OCI-LY1 (cell line): ENCODE data around the gene XPO5.

Experiments
- H2AFZ ChIP-seq: fragments of 200-600 bp; sonication (generic), shearing (Covaris generic); 2 replicates; pipeline ENCODE4 v1.6.0; 2014; ENCODE audit warnings: antibody characterized with exemption, mild to moderate bottlenecking, low read length
- H3F3A ChIP-seq: fragments of 200-600 bp; sonication (generic), shearing (Covaris generic); 2 replicates; pipeline ENCODE4 v1.6.0; 2014; ENCODE audit warnings: mild to moderate bottlenecking, antibody characterized with exemption, low read length, moderate library complexity; ENCODE audit not compliant: insufficient read depth
- H3K27ac ChIP-seq: fragments of 200-600 bp; sonication (generic); 2 replicates; pipeline ENCODE4 v1.5.1; 2014; ENCODE audit warnings: low read length, mixed run types, mild to moderate bottlenecking, low read depth; ENCODE audit not compliant: poor library complexity, severe bottlenecking
- H3K27me3 ChIP-seq: fragments of 200-600 bp; sonication (generic); 2 replicates; pipeline ENCODE4 v1.6.0; 2014; ENCODE audit warnings: antibody characterized with exemption, mild to moderate bottlenecking, low read length, moderate library complexity; ENCODE audit not compliant: insufficient read depth
- H3K36me3 ChIP-seq: fragments of 200-600 bp; sonication (generic); 2 replicates; pipeline ENCODE4 v1.6.1; 2014; ENCODE audit warnings: mild to moderate bottlenecking, antibody characterized with exemption, low read length, moderate library complexity, mixed read lengths; ENCODE audit not compliant: insufficient read depth
- H3K4me1 ChIP-seq: fragments of 200-600 bp; sonication (generic); 2 replicates; pipeline ENCODE4 v1.5.1; 2014; ENCODE audit warnings: mild to moderate bottlenecking, low read length, moderate library complexity; ENCODE audit not compliant: insufficient read depth, severe bottlenecking
- H3K4me2 ChIP-seq: fragments of 200-600 bp; sonication (generic), shearing (Covaris generic); 2 replicates; pipeline ENCODE4 v1.6.1; 2014; ENCODE audit warnings: low read length
- H3K4me3 ChIP-seq: fragments of 200-600 bp; sonication (generic); 2 replicates; pipeline ENCODE4 v1.5.1; 2014; ENCODE audit warnings: low read length, low read depth, mild to moderate bottlenecking, mixed read lengths; ENCODE audit not compliant: poor library complexity, severe bottlenecking
- H3K79me2 ChIP-seq: fragments of 200-600 bp; shearing (Covaris generic); 2 replicates; pipeline ENCODE4 v1.6.1; 2016; ENCODE audit warnings: mixed run types, low read length, mixed read lengths; ENCODE audit not compliant: insufficient read depth
- H3K9ac ChIP-seq: fragments of 200-600 bp; sonication (generic), shearing (Covaris generic); 2 replicates; pipeline ENCODE4 v1.6.1; 2014; ENCODE audit warnings: mild to moderate bottlenecking, low read length, mixed read lengths
- H3K9me2 ChIP-seq: fragments of 200-600 bp; sonication (generic), shearing (Covaris generic); 2 replicates; pipeline ENCODE4 v1.6.1; 2014; ENCODE audit warnings: low read depth, mild to moderate bottlenecking, low read length, mixed read lengths
- H3K9me3 ChIP-seq: fragments of 200-600 bp; shearing (Covaris generic); 2 replicates; pipeline ENCODE4 v1.6.1; 2014; ENCODE audit warnings: low read length, mixed read lengths
- H4K20me1 ChIP-seq: fragments of 200-600 bp; sonication (generic), shearing (Covaris generic); 2 replicates; pipeline ENCODE4 v1.6.0; 2016; ENCODE audit warnings: mild to moderate bottlenecking, low read length; ENCODE audit not compliant: insufficient read depth
- EZH2 ChIP-seq: fragments of 200-600 bp; sonication (generic), shearing (Covaris generic); IDR thresholded peaks from 2 replicates; pipeline ENCODE4 v1.8.0; 2017; ENCODE audit warnings: borderline replicate concordance, mixed run types, mild to moderate bottlenecking, antibody characterized with exemption, low read length, moderate library complexity, mixed read lengths
- TF ChIP-seq, protein P1 (sequence below): fragments of 200-600 bp; sonication (generic), shearing (Covaris generic); IDR thresholded peaks from 2 replicates; pipeline ENCODE4 v1.5.1; 2017; ENCODE audit warnings: mild to moderate bottlenecking, antibody characterized with exemption, low read length, moderate library complexity, mixed read lengths

Gene XPO5

DNA sequence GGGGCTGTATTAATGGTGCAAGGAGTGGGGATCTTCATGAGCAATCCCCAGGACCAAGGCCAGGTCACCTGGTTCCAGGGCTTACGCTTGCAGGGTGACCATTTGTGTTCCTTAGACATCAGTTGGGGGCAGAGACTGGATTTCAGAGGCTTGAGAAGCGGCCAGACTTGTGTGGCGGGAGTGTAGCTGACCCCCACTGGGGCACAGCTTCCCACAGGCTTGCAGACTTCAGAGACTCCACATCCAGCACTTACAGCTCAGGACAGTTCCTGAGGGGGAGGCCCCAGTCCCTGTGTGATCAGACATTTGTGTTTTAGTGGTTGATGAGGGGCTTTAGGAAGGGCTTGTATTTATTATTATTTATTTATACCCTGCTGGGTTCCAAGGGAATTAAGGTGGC, 83.2 kb downstream of the XPO5 start:
- no peak overlapping the region for H3K9ac ChIP-seq

DNA sequence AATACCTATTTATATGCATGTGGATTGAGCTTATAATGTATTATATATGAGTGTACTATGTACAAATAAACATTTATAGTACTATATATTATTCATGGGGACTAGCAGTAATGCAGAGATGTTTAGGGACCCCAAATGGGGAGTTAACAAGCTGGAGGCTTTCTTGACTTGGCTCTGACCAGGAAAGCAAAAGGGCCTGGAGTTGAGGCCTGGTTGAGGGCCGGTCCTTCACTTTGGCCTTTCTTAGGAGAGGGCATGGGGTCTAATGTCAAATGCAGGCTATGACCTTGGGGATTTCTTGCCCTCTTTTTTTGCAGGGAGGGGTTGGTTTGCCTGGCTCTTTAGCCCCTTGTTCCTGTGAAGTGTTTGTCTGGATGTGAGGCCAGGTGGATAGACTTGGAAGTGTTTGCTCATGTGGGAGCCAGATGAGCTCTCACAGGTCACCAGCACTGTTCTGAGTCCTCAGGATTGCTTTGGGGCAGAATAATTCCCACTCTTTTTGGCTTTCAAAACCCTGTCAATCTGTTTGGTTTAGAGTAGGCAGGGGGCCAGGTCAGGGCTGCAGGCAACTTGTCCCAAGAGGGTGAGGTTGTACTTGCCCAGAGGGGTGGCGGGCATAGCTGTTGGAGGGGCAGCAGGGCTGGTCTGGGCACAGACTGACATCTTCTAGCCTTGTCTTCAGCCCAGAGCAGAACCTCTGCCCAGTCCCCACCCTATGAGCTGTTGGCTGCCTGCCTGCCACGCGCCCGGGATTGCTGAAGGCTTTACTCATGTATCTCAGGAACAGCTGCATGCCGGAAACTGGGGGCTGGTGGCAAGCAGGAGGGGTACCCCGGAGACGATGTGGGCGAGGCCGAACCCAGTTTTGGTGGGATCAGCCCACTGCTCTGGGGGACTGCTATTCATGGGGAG, 83.8 kb downstream of the XPO5 start:
- H3K4me2 ChIP-seq = no peak overlapping the region
- H2AFZ ChIP-seq = no peak overlapping the region
- no peak overlapping the region for H3K9ac ChIP-seq
- H3K27me3 ChIP-seq = no peaks in the 10 kb centered on the region
- H3K9me3 ChIP-seq = no peaks in the 10 kb centered on the region
- H3K79me2 ChIP-seq = no peaks in the 10 kb centered on the region
- H3K27ac ChIP-seq = no peak overlapping the region
- no peak overlapping the region for H3K4me3 ChIP-seq
- H3K9me2 ChIP-seq = no peaks in the 10 kb centered on the region
- TF ChIP-seq, protein P1, sequence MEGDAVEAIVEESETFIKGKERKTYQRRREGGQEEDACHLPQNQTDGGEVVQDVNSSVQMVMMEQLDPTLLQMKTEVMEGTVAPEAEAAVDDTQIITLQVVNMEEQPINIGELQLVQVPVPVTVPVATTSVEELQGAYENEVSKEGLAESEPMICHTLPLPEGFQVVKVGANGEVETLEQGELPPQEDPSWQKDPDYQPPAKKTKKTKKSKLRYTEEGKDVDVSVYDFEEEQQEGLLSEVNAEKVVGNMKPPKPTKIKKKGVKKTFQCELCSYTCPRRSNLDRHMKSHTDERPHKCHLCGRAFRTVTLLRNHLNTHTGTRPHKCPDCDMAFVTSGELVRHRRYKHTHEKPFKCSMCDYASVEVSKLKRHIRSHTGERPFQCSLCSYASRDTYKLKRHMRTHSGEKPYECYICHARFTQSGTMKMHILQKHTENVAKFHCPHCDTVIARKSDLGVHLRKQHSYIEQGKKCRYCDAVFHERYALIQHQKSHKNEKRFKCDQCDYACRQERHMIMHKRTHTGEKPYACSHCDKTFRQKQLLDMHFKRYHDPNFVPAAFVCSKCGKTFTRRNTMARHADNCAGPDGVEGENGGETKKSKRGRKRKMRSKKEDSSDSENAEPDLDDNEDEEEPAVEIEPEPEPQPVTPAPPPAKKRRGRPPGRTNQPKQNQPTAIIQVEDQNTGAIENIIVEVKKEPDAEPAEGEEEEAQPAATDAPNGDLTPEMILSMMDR = no peak
- TF ChIP-seq EZH2 = no peak
- no peaks in the 10 kb centered on the region for H3F3A ChIP-seq
- peaks cover 6% of the 10 kb centered on the region for H3K4me1 ChIP-seq
- no peaks in the 10 kb centered on the region for H3K36me3 ChIP-seq
- no peaks in the 10 kb centered on the region for H4K20me1 ChIP-seq

More for the DNA sequence above, 83.2 kb downstream of the XPO5 start:
- Histone ChIP-seq H4K20me1 (no peaks in the 10 kb centered on the region), H3K36me3 (no peaks in the 10 kb centered on the region), H3F3A (no peaks in the 10 kb centered on the region), H3K27me3 (no peaks in the 10 kb centered on the region), H3K27ac (no peak overlapping the region), H3K9me3 (no peaks in the 10 kb centered on the region), H3K4me2 (no peak overlapping the region), H3K9me2 (no peaks in the 10 kb centered on the region), H3K4me1 (peaks cover 6% of the 10 kb centered on the region), H2AFZ (no peak overlapping the region), H3K4me3 (no peak overlapping the region), H3K79me2 (no peaks in the 10 kb centered on the region)
- TF ChIP-seq, protein P1 = no peak
- TF ChIP-seq EZH2 = no peak

DNA sequence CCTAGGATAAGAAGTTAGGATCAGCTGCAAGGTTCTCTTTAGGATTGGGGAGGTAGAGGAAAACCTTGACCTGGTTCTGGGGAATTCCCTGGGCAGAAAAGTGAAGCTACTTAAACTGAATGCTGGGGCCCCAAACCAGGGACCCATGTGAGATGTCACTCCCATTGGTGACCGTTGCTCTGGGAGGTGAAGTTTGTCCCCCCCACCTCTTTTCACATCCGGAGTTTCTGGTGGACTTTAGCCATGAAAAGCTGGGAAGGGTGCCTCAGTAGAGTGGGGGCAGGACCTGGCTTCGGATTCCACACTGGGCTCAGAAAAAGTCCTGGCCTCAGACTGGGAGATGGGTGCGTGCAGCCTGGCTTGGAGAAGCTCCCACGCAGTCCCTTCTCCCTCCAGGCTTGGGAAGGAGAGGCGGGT, 85.3 kb downstream of the XPO5 start:
- Histone ChIP-seq H3K27ac (no peak overlapping the region), H3K36me3 (no peaks in the 10 kb centered on the region), H3K9me2 (no peaks in the 10 kb centered on the region), H3K4me2 (no peak overlapping the region), H3K4me1 (peaks cover 6% of the 10 kb centered on the region), H3K9ac (no peak overlapping the region), H3F3A (no peaks in the 10 kb centered on the region), H3K27me3 (no peaks in the 10 kb centered on the region), H3K79me2 (no peaks in the 10 kb centered on the region), H4K20me1 (no peaks in the 10 kb centered on the region), H2AFZ (no peak overlapping the region), H3K9me3 (no peaks in the 10 kb centered on the region), H3K4me3 (no peak overlapping the region)
- no peak for TF ChIP-seq EZH2
- TF ChIP-seq, protein P1 = no peak
